GM12878 (cell line): Measurements from ENCODE around the gene HHAT. TPM values are rescaled to one million over a fixed set of nuclear protein-coding genes. Genes with fewer than 3 reads are reported as not detected.
A peak's percentile ranks its signal among the peaks of the same experiment; 100 is the strongest.

ENCODE experiments used
- CBFB ChIP-seq: IDR thresholded peaks from 2 replicates; pipeline ENCODE4 v1.6.1; 2016; ENCODE audit warnings: antibody characterized with exemption, low read depth
- CBX5 ChIP-seq: sonication (generic); IDR thresholded peaks from 2 replicates; pipeline ENCODE4 v1.6.1; 2016; ENCODE audit warnings: low read depth, moderate library complexity, mild to moderate bottlenecking, inconsistent platforms
- CREM ChIP-seq: IDR thresholded peaks from 2 replicates; pipeline ENCODE4 v1.6.1; 2014; ENCODE audit warnings: antibody characterized with exemption, low read depth
- DPF2 ChIP-seq: fragments of 450-650 bp; IDR thresholded peaks from 2 replicates; pipeline ENCODE4 v1.6.1; 2017; ENCODE audit warnings: mild to moderate bottlenecking
- FOXK2 ChIP-seq: fragments of 450-650 bp; IDR thresholded peaks from 2 replicates; pipeline ENCODE4 v1.6.1; 2017; ENCODE audit warnings: mild to moderate bottlenecking, moderate library complexity
- POLR2AphosphoS2 ChIP-seq: IDR thresholded peaks from 2 replicates; pipeline ENCODE4 v1.6.1; 2011; ENCODE audit warnings: low read depth, mild to moderate bottlenecking, low read length, improper control_type of control experiment, moderate library complexity
- RAD21 ChIP-seq: IDR thresholded peaks from 2 replicates; pipeline ENCODE4 v1.6.1; 2011; ENCODE audit warnings: mild to moderate bottlenecking, low read depth, low read length, moderate library complexity; ENCODE audit not compliant: insufficient read depth
- SMARCA5 ChIP-seq: fragments of 450-650 bp; IDR thresholded peaks from 2 replicates; pipeline ENCODE4 v1.6.1; 2017; ENCODE audit warnings: mild to moderate bottlenecking
- SMC3 ChIP-seq: IDR thresholded peaks from 2 replicates; pipeline ENCODE4 v1.6.1; 2011; ENCODE audit warnings: low read length, improper control_type of control experiment, borderline replicate concordance
- SRF ChIP-seq, 2 experiments: IDR thresholded peaks; 2 replicates each; pipeline ENCODE4 v1.6.1; 2011; ENCODE audit warnings: low read depth in 2 of 2, low read length in 2 of 2, mild to moderate bottlenecking in 1 of 2, moderate library complexity in 1 of 2
- ZNF687 ChIP-seq: fragments of 450-650 bp; IDR thresholded peaks from 2 replicates; pipeline ENCODE4 v1.6.1; 2017; ENCODE audit warnings: mild to moderate bottlenecking, moderate library complexity
- polyA plus RNA-seq, 11 experiments: library from polyadenylated mRNA; depleted of rRNA in 4 of 11; unstranded in 6 of 11; stranded (reverse) in 5 of 11; fragments of >200 nt; fragmentation: Nextera tagmentation in 4 of 11; fragmentation: Illumina TruSeq in 1 of 11; extraction: Ambion mirVana in 4 of 11; extraction: Trizol in 1 of 11; gene quantifications; 1 replicate in 1 of 11; 2 replicates in 10 of 11; pipeline versions ENCODE4 v1.2.1 to v1.2.3, GENCODE V29; 2011 to 2016; ENCODE audit warnings: inconsistent platforms in 2 of 11, missing spikeins in 2 of 11, low read depth in 1 of 11
- total RNA-seq, 4 experiments: library from RNA; depleted of rRNA in 3 of 4; stranded (reverse); fragments of >200 nt in 3 of 4; fragmentation: Illumina TruSeq in 1 of 4; extraction: Trizol in 1 of 4; gene quantifications; 2 replicates each; pipeline versions ENCODE4 v1.2.1 to v1.2.3, GENCODE V29; 2013 to 2021
- TF ChIP-seq, protein P1 (sequence below): fragments of 450-650 bp; IDR thresholded peaks from 2 replicates; pipeline ENCODE4 v1.6.1; 2017; ENCODE audit warnings: mild to moderate bottlenecking, moderate library complexity
- TF ChIP-seq, protein P2 (sequence below): IDR thresholded peaks from 2 replicates; pipeline ENCODE4 v1.6.1; 2012; ENCODE audit warnings: low read depth, low read length, improper control_type of control experiment

HHAT gene
- total and polyA plus RNA-seq, 10 of the 15 experiments (the other 5 are each of a cell fraction or from before 2014, with no cell fraction given): 1.2 to 37.6 (median 2.6) TPM

GRCh38 chr1:210448297-210448892, 119.7 kb downstream of the HHAT start (continued):
- no peak for TF ChIP-seq ZNF687
- TF ChIP-seq CBFB: no peak
- TF ChIP-seq, protein P1, sequence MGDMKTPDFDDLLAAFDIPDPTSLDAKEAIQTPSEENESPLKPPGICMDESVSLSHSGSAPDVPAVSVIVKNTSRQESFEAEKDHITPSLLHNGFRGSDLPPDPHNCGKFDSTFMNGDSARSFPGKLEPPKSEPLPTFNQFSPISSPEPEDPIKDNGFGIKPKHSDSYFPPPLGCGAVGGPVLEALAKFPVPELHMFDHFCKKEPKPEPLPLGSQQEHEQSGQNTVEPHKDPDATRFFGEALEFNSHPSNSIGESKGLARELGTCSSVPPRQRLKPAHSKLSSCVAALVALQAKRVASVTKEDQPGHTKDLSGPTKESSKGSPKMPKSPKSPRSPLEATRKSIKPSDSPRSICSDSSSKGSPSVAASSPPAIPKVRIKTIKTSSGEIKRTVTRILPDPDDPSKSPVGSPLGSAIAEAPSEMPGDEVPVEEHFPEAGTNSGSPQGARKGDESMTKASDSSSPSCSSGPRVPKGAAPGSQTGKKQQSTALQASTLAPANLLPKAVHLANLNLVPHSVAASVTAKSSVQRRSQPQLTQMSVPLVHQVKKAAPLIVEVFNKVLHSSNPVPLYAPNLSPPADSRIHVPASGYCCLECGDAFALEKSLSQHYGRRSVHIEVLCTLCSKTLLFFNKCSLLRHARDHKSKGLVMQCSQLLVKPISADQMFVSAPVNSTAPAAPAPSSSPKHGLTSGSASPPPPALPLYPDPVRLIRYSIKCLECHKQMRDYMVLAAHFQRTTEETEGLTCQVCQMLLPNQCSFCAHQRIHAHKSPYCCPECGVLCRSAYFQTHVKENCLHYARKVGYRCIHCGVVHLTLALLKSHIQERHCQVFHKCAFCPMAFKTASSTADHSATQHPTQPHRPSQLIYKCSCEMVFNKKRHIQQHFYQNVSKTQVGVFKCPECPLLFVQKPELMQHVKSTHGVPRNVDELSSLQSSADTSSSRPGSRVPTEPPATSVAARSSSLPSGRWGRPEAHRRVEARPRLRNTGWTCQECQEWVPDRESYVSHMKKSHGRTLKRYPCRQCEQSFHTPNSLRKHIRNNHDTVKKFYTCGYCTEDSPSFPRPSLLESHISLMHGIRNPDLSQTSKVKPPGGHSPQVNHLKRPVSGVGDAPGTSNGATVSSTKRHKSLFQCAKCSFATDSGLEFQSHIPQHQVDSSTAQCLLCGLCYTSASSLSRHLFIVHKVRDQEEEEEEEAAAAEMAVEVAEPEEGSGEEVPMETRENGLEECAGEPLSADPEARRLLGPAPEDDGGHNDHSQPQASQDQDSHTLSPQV: no peak
- no peak for TF ChIP-seq POLR2AphosphoS2
- TF ChIP-seq, protein P2, sequence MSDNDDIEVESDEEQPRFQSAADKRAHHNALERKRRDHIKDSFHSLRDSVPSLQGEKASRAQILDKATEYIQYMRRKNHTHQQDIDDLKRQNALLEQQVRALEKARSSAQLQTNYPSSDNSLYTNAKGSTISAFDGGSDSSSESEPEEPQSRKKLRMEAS: no peak
- TF ChIP-seq CBX5: no peak
- no peak for TF ChIP-seq DPF2
- TF ChIP-seq SMARCA5: no peak
- TF ChIP-seq SMC3: peak; percentile 52; the same call in 1 of the 2 replicates
- TF ChIP-seq CREM: no peak
- no peak for TF ChIP-seq FOXK2
- peak; percentile 60 for TF ChIP-seq RAD21
- TF ChIP-seq SRF (IDR thresholded peaks at IDR 0.05; ENCODE audit: low read depth in 2 of 2, low read length in 2 of 2): no peak
